ENCODE data around the gene ITGB3. TPM values are rescaled to one million over a fixed set of nuclear protein-coding genes. Genes with fewer than 3 reads are reported as not detected.
A peak's percentile ranks its signal among the peaks of the same experiment; 100 is the strongest.

ITGB3 gene
- polyA plus RNA-seq, 3 donors: 16.5 to 24.1 (median 22.9) TPM

DNA sequence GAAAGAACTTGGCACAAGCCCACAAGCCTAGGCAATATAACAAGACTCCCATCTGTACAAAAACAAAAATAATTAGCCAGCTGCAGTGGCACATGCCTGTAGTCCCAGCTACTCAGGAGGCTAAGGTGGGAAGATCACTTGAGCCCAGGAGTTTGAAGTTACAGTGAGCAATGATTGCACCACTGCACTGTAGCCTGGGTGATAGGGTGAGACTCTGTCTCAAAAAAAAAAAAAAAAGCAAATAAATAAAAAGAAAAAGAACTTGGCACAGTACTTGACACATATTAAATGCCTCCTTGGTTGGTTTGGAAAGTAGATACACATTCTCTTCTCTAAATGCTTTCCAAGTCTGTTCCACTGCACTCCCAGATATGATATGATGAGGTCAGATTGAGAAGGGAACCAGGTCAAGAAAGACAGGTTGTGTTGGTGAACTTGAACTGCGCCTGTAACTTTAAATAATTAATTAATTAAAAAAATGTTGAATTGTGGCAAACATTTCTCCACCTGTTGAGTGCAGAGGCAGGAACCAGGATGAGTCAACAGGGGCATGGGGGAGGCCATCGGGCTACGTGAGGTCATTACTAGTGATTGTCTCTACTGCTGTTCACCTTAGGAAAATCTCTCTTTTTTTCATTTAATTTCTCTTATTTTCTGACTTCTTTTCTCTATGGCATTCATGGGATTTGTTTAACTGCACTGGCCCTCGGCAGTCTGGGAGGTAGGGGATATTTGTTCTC is 44.2 kb downstream of the ITGB3 start:
- DNase-seq: no peak

GRCh38 chr17:47298712-47299111 is 45.1 kb downstream of the ITGB3 start:
- DNase-seq: no peak

DNA sequence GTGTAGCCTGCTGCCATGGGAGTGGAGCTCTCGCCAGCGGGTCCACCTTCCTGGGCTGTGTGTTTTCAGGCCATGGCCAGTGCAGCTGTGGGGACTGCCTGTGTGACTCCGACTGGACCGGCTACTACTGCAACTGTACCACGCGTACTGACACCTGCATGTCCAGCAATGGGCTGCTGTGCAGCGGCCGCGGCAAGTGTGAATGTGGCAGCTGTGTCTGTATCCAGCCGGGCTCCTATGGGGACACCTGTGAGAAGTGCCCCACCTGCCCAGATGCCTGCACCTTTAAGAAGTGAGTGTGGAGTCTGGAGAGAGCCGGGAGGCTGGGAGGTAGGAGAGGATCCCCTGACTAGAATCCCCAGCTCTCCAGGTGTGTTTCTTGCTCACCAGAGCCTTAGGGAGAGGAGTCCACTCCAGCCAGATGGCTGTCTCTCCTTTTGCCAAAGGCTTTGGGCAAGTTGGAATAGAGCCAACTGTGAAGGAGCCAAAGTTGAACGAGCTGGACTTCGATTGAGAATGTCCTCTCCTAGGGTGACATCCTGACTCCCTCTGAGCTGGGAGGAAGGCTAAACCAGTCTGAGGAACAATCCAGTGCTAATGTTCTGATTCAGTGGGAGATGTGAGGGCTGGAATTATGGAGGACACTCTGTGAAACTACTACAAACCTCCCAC is 45.7 kb downstream of the ITGB3 start:
- no peak for DNase-seq

- DNase-seq: no peak
Measured at GRCh38 chr17:47300718-47301117, 47.1 kb downstream of the ITGB3 start.

- no peak for DNase-seq
Measured at GRCh38 chr17:47301161-47301560, 47.5 kb downstream of the ITGB3 start.

GRCh38 chr17:47301831-47302230 is 48.2 kb downstream of the ITGB3 start:
- no peak for DNase-seq

DNA sequence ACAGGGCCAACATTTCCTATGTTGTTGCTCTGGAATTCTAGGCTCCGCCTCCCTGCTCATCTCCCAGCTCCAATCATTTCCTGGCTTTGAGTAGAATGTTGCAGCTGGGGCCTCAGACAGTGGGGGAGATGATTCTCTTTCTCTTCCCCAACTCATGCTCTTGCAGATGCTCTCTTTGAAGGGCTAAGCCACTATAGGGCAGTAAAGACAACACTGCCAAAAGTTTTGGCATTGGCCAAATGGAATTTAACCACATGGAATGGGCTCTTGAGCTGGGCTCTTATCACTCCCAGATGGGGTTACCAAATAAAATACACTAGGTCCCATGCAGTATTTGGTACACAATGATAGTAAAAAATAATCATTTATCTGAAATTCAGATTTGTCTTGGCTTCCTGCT is 50.6 kb downstream of the ITGB3 start:
- no peak for DNase-seq

DNA sequence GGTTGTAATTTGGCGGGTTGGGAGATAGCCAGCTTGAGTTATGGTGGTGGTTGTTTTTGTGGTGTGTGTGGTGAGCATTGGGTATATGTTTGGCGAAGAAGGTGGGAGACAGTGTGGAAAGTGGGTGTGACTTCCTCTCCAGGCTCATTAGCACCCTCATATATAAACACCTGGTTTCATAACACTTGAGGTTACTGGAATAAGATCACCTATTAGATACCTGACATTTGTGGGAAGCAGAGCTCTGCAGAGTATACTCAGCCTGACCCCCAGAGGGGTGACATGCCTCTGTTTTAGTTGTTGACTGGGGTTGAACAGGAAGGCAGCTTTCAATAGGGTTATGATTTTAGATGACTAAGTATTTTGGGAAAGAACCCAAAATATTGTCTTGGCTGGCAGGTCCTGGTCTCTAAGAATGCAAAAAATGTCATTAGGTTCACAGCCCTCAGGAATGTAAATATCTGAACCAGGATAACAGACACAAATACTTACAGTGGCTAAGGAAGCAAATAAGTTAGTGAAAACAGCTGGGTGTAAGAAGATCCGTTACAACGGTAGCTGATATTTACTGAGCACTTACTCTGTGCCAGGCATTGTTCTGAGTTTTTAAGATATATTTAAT is 51.8 kb downstream of the ITGB3 start:
- DNase-seq: no peak

GRCh38 chr17:47310186-47310733 is 56.6 kb downstream of the ITGB3 start:
- DNase-seq: no peak

DNA sequence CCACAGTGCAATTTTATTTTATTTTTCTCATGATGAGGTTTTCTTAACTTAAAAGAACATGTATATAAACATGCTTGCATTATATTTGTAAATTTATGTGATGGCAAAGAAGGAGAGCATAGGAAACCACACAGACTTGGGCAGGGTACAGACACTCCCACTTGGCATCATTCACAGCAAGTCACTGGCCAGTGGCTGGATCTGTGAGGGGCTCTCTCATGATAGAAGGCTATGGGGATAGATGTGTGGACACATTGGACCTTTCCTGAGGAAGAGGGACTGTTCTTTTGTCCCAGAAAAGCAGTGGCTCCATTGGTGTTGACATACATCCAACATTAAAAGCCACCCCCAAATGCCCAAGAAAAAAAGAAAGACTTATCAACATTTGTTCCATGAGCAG is 57.8 kb downstream of the ITGB3 start:
- DNase-seq: no peak

DNA sequence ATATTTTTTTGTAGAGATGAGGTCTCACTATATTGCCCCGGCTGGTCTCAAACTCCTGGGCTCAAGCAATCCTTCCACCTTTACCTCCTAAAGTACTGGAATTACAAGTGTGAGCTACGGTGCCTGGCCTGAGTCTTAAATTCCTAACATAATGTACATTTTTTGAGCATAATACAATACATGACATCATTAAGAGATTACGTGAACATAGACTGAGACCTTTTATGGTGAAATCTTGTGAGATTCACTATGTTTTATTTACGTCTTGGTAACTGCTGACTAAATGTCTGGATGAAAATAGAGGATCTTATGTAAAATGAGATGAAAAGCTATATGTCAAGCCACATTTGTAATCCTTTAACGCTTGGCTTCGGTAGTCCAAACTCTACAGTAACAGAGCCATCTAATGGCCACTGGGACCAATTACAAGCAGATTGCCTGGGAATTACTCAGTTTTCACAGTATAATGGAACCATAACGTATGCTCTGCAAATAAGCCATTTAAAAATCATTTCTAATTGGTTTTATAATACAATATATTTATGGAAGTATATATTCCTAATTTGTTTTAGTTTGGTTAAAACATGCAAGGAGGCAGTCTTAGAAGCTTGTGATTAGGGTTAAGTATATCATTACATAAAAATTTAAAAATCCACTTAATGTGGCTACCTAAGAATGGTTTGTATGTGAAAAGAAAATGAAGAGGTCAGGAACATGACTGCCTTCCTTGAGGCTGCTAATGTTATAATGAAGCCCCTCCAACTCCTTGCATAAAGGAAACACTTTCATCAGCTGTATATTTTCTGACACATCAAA is 62.0 kb downstream of the ITGB3 start:
- DNase-seq: peak; percentile 57

DNA sequence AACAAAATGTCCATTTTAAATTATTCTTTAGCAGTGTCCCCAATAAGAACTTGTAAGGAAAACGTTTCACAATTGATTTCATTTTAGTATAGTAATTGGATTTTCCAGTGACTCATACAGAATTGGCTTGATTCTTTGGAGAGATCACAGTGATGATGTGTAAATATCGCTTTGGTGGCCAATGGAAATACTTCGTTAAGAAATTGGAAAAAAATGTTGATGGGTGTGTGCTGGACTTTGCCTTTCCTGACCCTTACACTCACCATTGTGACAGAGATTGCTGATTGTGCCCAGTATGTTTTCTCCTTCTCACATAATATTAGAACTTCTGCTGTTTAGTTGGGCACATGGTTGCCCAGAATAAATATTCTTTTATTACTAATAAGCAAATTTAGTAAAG is 62.7 kb downstream of the ITGB3 start:
- DNase-seq: no peak

- DNase-seq: no peak
Measured at GRCh38 chr17:47317119-47317518, 63.5 kb downstream of the ITGB3 start.

DNA sequence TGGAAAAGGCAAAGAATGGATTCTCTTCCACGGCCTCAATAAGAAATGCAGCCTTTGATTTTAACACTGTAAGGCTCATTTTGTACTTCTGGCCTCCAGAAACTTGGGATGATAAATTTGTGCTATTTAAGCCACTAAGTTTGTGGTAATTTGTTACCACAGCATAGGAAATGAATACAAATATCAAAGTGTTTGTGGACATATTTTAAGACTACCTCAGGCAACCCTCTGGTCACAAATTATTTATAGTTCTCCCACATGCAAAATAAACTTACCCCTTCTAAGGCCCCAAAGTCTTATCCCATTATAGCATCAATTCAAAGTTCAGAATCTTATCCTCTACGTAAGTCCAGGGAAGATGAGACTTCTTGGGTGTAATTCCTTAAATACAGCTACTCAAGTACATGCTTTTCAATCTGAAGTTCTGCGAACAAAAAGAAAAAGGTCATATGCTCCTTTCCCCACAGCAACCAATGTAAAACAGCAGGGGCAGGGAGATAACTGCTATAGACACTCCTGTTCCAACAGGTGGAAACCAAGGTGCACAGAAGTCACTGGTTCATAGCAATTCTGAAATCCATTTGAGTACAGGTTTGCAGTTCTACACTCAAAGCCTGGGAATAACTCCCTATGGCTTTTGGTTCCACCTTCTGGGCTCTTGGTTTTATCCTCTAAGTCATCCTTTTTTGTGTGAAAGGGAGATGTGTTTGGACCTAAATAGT is 64.7 kb downstream of the ITGB3 start:
- no peak for DNase-seq

- DNase-seq: no peak
Measured at GRCh38 chr17:47320879-47321502, 67.4 kb downstream of the ITGB3 start.

GRCh38 chr17:47323382-47324223 is 70.0 kb downstream of the ITGB3 start, which contains the start of gene EFCAB13:
Gene EFCAB13 (plus strand): TSS chr17:47323955. CDS start chr17:47328354, 4,399 bp downstream.
- peak; percentile 89 for DNase-seq

GRCh38 chr17:47324224-47325020 is 70.8 kb downstream of the ITGB3 start:
- peak; percentile 62 for DNase-seq

DNA sequence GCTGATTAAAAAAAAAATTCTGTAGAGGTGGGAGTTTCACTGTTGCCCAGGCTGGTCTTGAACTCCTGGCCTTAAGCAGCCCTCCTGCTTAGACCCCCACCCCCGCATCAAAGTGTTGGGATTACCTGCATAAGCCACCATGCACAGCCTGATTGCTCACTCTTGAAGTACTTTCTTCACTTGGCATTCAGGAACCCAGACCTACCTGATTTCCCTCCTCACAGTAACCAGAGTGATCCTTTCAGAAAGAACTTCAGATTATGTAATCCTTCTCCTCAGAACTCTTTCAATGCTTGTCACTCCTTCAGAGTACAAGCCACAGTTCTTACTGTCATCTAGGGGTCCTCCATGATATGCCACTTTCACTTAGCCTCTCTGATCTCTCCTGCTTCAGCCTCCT is 71.5 kb downstream of the ITGB3 start:
- no peak for DNase-seq

- DNase-seq: no peak
Measured at GRCh38 chr17:47330548-47330947, 76.9 kb downstream of the ITGB3 start.
